A673 (cell line): Measurements from ENCODE around the gene TGDS.
"Not testable (repeated sequence)": the region's sequence is repeated elsewhere in the genome, so short reads cannot be mapped to it uniquely, and the experiment has no call there.

Experiments used
- CTCF ChIP-seq: fragments of 300-800, 200-600 bp; sonication (generic); conservative IDR thresholded peaks from 2 replicates; pipeline ENCODE4 v1.5.1; 2017; ENCODE audit warnings: low read depth, mild to moderate bottlenecking, antibody characterized with exemption, low read length, moderate library complexity, mixed read lengths
- EZH2 ChIP-seq: fragments of 200-600 bp; sonication (generic); IDR thresholded peaks from 2 replicates; pipeline ENCODE4 v1.6.1; 2017; ENCODE audit warnings: borderline replicate concordance, low read depth, mild to moderate bottlenecking, mixed read lengths, antibody characterized with exemption, low read length; ENCODE audit not compliant: poor library complexity, severe bottlenecking

- not testable (repeated sequence) for TF ChIP-seq CTCF, EZH2
Measured at GRCh38 chr13:94532278-94532677, 63.7 kb downstream of the TGDS start.
